ENCODE results near the gene IFNGR1.
A peak's percentile ranks its signal among the peaks of the same experiment; 100 is the strongest.

Gene IFNGR1

DNA sequence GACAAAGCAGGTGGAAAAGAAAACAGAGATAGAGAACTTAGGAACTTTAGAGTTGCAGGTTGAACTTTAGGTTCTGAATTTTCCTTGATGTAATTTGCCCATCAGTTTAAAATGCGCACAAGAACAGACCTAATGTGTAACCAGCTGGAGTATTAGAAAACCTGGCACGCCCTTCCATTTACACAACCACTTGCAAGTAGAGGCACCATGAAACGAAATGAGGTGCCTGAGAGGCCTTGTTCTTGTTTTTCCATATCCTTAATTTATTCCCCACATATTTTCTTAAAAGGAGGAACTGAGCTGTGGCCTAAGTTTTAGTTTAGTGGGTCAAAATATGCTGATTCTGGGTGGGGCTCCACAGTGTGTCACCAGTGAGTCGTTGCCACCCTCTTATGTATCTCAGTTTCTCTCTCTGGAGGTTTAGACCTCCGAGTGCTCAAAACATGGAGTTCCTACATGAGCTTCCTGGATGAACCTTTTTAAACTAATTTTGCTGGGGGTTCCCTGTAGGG is 28.5 kb downstream of the IFNGR1 start:
- H3K36me3 Mint-ChIP-seq (ENCODE audit: low read depth), result peaks cover 8% of the 10 kb centered on the region
- DNase-seq (no peak), ATAC-seq (no peak)
- H3K27ac Mint-ChIP-seq, result no peak overlapping the region
- H3K4me1 Mint-ChIP-seq, result no peaks in the 10 kb centered on the region
- no peaks in the 10 kb centered on the region for H3K27me3 Mint-ChIP-seq
- H3K9me3 Mint-ChIP-seq, result peaks cover 22% of the 10 kb centered on the region
- H3K4me3 Mint-ChIP-seq, result no peak overlapping the region

DNA sequence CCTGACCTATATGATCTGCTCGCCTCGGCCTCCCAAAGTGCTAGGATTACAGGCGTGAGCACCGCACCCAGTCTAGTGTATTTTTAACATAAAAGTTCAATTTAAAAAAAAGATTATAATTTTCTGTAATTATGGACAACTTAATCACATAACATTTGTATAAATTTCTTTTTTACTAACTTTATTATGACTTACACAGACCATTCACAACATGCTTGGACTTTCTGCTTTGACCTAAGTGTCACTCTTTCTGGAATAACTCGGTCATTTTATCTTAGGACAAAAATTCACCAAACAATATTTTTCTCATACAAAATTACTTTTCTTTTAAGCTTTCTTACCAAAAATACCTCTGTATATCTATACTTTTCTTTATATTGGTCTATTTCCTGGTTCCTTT is 30.3 kb downstream of the IFNGR1 start:
- Mint-ChIP-seq H3K36me3 (ENCODE audit: low read depth) (peaks cover 8% of the 10 kb centered on the region), H3K9me3 (peaks cover 32% of the 10 kb centered on the region), H3K27me3 (peaks cover 2% of the 10 kb centered on the region), H3K27ac (no peak overlapping the region), H3K4me3 (no peak overlapping the region), H3K4me1 (no peaks in the 10 kb centered on the region)
- DNase-seq (no peak), ATAC-seq (no peak)

DNA sequence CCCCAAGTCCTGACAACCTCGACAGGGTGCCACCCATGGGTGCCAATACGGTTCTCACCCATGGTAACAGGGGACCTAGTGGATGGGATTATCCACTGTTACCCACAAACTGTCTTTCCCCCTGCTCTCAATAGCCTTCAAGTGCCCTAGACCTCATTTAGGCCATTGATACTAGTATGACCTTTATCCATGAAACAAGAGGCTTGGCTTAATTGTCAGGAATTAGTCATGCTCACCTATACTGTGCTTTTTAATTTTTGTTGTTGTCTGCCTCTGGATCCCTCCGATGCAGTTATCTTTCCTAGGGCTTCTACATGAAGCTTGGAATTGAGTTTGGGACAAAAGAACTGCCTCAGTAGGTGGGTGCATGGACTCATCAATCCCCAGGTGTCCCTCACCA is 33.9 kb downstream of the IFNGR1 start:
- Mint-ChIP-seq H3K36me3 (ENCODE audit: low read depth) (peaks cover 14% of the 10 kb centered on the region), H3K9me3 (peaks cover 48% of the 10 kb centered on the region), H3K4me3 (no peak overlapping the region), H3K4me1 (no peaks in the 10 kb centered on the region), H3K27me3 (peaks cover 2% of the 10 kb centered on the region), H3K27ac (no peak overlapping the region)
- peak; percentile 28 for ATAC-seq
- no peak for DNase-seq

DNA sequence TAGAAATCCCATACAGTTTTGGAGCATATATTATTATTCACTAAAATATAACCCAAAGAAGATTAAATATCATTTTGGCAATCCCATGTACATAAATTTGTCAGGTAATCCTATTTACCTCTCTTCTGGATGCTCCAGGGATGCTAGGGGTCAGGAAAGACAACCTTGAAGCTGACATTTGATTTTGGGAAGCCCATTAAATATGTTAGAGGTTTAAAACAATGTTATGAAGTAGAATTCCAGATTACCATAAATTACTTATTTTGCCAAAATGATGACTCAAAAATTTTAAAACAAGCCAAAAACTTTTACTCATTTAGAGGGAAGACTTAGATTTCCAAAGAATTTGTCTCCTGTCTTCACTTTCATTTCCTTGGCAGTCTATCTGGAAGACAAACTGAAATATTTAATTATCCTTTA is 36.5 kb downstream of the IFNGR1 start:
- Mint-ChIP-seq H3K27me3 (peaks cover 2% of the 10 kb centered on the region), H3K9me3 (peaks cover 43% of the 10 kb centered on the region), H3K27ac (no peak overlapping the region), H3K36me3 (ENCODE audit: low read depth) (peaks cover 8% of the 10 kb centered on the region), H3K4me3 (no peak overlapping the region), H3K4me1 (no peaks in the 10 kb centered on the region)
- ATAC-seq, result no peak
- DNase-seq, result no peak

DNA sequence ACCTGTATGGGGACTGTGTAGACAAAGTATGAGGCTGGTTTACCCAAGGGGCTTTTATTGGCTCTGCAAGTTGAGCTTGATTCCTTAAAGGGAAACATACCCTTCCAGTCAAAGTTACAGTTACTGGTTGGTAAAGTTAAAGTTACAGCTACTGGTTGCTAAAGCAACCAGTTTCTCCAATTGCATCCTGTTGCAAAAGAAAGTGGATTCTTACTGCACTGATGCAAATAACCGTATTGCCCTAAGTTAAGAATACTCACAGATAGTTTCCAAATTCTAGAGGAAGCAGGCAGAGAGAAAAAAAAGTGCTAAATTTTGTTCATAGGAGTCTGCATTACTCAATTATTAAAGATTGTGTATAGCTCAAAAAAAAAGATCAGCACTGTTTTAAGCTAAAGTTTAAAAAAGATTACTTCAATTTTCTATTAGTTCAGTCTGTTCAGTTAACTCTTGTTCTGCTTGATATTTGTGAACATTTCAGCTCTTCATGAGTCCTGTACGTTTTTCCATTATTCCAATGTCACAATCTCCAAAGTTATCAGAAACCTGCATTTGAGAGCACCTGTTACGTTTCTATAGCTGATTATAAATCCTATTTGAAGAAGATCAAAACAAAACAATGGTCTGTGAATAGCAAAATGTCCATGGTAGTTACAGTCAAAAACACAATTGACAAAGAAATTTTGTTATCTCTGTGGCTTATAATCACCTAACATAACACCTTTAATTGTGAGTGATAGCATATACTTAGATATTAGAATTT is 37.1 kb downstream of the IFNGR1 start:
- DNase-seq (no peak), ATAC-seq (no peak)
- Mint-ChIP-seq H3K4me1 (no peaks in the 10 kb centered on the region), H3K9me3 (peaks cover 39% of the 10 kb centered on the region), H3K4me3 (no peak overlapping the region), H3K36me3 (ENCODE audit: low read depth) (peaks cover 8% of the 10 kb centered on the region), H3K27me3 (peaks cover 2% of the 10 kb centered on the region), H3K27ac (no peak overlapping the region)

DNA sequence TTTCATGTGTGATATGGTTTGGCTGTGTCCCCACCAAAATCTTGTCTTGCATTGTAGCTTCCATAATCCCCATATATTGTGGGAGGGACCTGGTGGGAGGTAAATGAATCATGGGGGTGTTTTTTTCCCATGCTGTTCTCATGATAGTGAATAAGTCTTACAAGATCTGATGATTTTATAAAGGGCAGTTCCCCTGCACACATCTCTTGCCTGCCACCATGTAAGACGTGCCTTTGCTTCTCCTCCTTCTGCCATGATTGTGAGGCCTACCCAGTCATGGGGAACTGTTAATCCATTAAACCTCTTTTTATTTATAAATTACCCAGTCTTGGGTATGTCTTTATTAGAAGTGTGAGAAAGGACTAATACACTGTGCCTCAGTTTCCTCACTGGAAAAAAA is 41.6 kb downstream of the IFNGR1 start:
- Mint-ChIP-seq H3K27ac (no peak overlapping the region), H3K27me3 (peaks cover 5% of the 10 kb centered on the region), H3K4me1 (peaks cover 8% of the 10 kb centered on the region), H3K4me3 (no peak overlapping the region), H3K9me3 (peaks cover 14% of the 10 kb centered on the region), H3K36me3 (ENCODE audit: low read depth) (peaks cover 2% of the 10 kb centered on the region)
- ATAC-seq (no peak), DNase-seq (no peak)

DNA sequence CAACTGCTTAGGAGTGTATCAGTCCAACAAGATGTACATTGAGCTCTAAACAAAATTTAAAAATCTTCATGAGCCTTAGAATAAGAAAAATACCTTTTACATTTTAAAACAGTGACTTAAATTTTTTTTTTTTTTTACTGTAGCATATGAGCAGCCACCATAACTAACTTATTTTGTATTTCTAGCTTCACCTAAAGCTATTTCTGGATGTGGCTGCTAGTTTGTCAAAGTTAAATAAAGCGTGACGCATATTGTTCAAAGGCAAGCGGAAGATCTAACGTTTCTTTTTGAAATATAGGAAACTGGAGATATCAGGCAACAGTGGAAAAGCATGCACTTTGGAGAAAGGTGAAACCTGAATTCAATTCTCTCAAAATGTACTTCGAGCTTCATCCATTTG is 42.5 kb downstream of the IFNGR1 start:
- ATAC-seq (no peak), DNase-seq (no peak)
- Mint-ChIP-seq H3K36me3 (ENCODE audit: low read depth) (no peaks in the 10 kb centered on the region), H3K27ac (no peak overlapping the region), H3K4me3 (no peak overlapping the region), H3K27me3 (peaks cover 5% of the 10 kb centered on the region), H3K4me1 (peaks cover 17% of the 10 kb centered on the region), H3K9me3 (peaks cover 7% of the 10 kb centered on the region)

DNA sequence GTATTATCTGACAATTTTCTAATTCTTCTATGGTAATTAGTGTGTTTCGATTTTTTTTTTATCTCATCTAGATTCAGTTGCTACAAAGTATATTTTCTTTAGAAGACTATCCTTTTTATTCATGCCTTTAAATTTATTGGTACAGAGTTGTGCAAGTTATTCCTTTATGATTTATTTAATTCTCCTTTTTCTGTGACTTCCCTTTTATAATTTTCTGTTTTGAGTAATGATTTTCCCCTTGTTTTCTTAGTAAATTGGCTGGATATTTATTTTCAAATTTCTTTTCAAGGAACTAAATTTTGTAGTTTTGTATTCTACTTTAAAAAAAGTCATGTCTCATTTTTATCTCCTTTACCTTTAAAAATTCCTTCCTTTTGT is 43.3 kb downstream of the IFNGR1 start:
- H3K27ac Mint-ChIP-seq, result no peak overlapping the region
- DNase-seq (no peak), ATAC-seq (no peak)
- H3K4me3 Mint-ChIP-seq, result no peak overlapping the region
- peaks cover 21% of the 10 kb centered on the region for H3K4me1 Mint-ChIP-seq
- H3K36me3 Mint-ChIP-seq (ENCODE audit: low read depth), result no peaks in the 10 kb centered on the region
- peaks cover 4% of the 10 kb centered on the region for H3K9me3 Mint-ChIP-seq
- peaks cover 5% of the 10 kb centered on the region for H3K27me3 Mint-ChIP-seq

DNA sequence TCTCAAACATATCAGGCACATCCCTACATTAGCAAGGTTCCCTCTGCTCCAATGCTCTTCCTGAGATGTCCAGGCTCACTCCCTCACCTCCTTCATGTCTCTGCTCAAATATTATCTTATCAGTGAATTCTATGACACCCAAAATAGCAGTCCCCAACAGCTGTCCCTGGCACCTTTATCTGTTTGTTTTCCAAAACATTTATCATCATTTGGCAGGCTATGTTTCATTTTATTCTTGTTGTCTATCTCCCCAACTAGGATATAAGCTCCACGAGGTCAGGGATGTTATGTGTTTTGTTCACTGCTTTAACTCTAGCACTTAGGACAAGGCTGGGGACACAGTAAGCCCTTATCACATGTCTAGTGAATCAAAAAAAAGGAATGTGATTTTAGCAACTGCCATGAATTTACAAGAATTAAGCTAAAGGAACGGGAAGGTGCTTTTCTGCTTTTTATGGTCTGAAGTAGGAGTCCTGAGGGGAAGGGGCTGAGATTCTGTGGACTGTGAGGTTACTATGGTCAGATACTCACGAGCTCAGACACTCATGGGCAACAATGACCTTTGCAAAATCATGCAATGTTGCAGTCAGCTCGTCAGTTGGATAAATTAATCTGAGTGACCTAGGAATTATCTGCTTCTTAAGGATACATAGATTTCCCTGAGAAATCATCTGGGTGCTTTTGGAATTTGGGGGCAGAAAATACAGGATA is 43.9 kb downstream of the IFNGR1 start:
- DNase-seq, result no peak
- H3K4me3 Mint-ChIP-seq, result no peak overlapping the region
- peaks cover 25% of the 10 kb centered on the region for H3K4me1 Mint-ChIP-seq
- no peaks in the 10 kb centered on the region for H3K36me3 Mint-ChIP-seq (ENCODE audit: low read depth)
- H3K9me3 Mint-ChIP-seq, result no peaks in the 10 kb centered on the region
- no peak overlapping the region for H3K27ac Mint-ChIP-seq
- no peak for ATAC-seq
- H3K27me3 Mint-ChIP-seq, result peaks cover 5% of the 10 kb centered on the region

DNA sequence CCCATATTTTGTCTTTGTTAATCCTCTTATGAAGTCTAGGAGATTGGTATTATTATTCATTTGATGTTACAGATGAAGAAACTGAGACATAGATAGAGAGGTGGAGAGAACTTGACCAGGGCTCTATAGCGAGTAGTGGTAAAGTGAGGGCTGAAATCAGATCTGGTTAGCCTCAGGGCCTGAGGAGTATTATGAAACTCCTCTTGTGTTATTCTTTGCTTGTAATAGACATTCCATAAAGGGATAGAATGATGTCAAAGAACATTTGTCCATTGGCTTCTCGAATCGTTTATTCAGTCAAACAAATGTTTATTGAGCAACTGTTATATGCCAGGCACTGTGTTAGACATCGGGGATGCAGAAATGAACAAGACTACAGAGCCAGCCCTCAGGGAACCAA is 45.7 kb downstream of the IFNGR1 start, which contains the start of gene IL22RA2:
IL22RA2 (minus strand) TSS at position 144 of the 400 bp plus-strand sequence. CDS start 11,895 bp downstream, outside the sequence.
- peaks cover 25% of the 10 kb centered on the region for H3K4me1 Mint-ChIP-seq
- H3K4me3 Mint-ChIP-seq, result no peak within 1 kb of the TSS
- H3K9me3 Mint-ChIP-seq, result no peaks in the 10 kb centered on the region
- ATAC-seq (no peak), DNase-seq (no peak)
- no peaks in the 10 kb centered on the region for H3K36me3 Mint-ChIP-seq (ENCODE audit: low read depth)
- H3K27ac Mint-ChIP-seq, result peak within 1 kb of the TSS; percentile 80
- peaks cover 5% of the 10 kb centered on the region for H3K27me3 Mint-ChIP-seq

DNA sequence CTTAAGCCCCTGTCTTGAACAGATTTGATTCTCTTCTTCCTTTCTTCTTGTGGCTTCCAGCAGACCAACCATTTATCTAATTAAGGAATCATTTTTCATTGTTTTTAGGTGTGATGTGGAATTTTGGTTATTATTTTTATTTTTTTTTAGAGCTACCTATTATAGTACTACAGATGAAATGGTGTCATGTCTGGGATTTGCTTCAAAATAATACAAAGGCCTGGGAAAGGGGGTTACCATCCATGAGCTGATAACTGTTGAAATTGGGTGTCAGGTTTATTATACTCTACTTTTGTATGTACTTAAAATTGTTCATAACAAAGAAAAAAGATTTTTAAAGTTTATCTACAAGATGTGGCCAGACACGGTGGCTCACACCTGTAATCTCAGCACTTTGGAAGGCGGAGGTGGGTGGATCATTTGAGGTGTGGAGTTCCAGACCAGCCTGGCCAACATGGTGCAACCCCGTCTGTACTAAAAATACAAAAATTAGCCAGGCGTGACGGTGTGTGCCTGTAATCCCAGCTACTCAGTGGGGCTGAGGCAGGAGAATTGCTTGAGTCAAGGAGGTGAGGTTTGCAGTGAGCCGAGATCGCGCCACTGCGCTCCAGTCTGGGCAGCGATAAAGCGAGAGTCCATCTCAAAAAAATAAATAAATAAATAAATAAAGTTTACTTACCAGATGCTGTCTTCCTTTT is 46.3 kb downstream of the IFNGR1 start:
- Mint-ChIP-seq H3K9me3 (peaks cover 3% of the 10 kb centered on the region), H3K27me3 (peaks cover 5% of the 10 kb centered on the region), H3K36me3 (ENCODE audit: low read depth) (no peaks in the 10 kb centered on the region), H3K27ac (peak overlapping the region; percentile 80), H3K4me3 (no peak overlapping the region), H3K4me1 (peaks cover 30% of the 10 kb centered on the region)
- DNase-seq (no peak), ATAC-seq (no peak)

DNA sequence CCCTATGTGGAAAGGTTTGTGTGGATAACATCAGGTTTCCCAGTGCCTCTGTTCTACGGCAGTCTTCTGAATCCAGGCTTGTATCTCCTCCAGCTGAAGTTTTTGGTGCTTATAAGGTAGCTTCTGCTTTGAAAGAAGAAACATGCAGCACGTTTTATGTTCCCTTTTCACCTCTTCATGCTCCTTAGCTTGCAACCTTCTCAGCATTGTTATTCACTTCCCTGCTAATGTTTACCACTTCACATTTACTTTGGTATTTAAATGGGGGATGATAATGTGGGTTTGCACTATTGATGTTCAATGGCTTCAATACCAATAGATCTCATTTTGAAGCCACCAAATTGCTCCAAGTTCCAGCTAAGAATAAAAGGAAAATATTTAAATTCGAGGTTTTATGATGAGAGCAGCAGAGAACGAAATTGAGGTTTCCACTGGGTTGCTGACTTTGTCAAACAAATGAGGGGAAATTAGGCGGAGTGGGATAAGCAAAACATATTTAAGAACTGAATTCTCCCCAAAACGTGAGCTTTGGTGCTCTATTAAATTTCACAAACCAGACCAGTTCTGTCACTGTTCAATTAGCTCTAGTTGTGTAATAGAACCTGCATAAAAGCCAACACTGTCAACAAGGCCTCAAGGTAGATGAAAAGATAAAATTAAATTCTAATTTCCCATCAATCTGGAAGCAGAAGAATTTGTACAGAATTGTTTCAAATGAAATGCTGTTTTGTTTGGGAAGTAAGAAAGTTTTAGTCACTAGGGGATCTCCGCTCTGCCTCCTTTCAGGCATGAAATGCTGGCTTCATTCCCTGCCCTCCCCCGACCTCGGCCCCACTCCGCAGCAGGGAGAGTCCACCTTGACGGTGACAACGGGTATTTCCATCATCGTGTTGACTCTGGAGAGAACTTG is 47.1 kb downstream of the IFNGR1 start:
- ATAC-seq, result peak; percentile 17
- Mint-ChIP-seq H3K36me3 (ENCODE audit: low read depth) (no peaks in the 10 kb centered on the region), H3K9me3 (peaks cover 3% of the 10 kb centered on the region), H3K4me1 (peaks cover 38% of the 10 kb centered on the region), H3K27me3 (peaks cover 5% of the 10 kb centered on the region), H3K4me3 (no peak overlapping the region), H3K27ac (peak overlapping the region; percentile 80)
- peak; percentile 29 for DNase-seq

DNA sequence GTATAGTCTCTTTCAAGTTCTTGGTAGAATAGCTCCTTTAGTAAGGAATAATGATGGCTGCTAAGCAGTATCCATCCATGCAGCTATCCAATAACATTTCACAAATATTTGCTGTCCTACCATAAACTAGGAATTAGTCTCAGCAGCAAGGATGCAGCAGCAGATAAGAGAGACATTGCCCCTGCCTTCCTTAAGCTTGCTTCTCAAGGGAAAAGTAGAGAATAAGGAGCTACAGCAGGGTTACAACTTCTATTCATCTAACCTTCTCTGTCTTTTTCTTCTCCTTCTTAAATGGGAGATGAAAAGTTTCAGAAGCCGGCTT is 48.2 kb downstream of the IFNGR1 start:
- Mint-ChIP-seq H3K4me3 (no peak overlapping the region), H3K27me3 (peaks cover 8% of the 10 kb centered on the region), H3K36me3 (ENCODE audit: low read depth) (no peaks in the 10 kb centered on the region), H3K9me3 (peaks cover 3% of the 10 kb centered on the region), H3K4me1 (peaks cover 47% of the 10 kb centered on the region), H3K27ac (peak overlapping the region; percentile 32)
- ATAC-seq (no peak), DNase-seq (no peak)
